HL-60 (cell line): ENCODE results near the gene PIP5KL1.

Experiments used
- GABPA ChIP-seq: IDR thresholded peaks from 2 replicates; pipeline ENCODE4 v1.6.1; 2012; ENCODE audit warnings: low read depth
- POLR2AphosphoS5 ChIP-seq: IDR thresholded peaks from 2 replicates; pipeline ENCODE4 v1.6.1; 2012; ENCODE audit warnings: low read depth
- TF ChIP-seq, protein P1 (sequence below): IDR thresholded peaks from one replicate; pipeline ENCODE4 v1.5.1; 2011; ENCODE audit warnings: low read length, control low read depth, inconsistent platforms; ENCODE audit not compliant: insufficient read depth
- TF ChIP-seq, protein P2 (sequence below): IDR thresholded peaks from 2 replicates; pipeline ENCODE4 v1.6.1; 2012; ENCODE audit warnings: low read depth; ENCODE audit not compliant: insufficient replicate concordance

DNA sequence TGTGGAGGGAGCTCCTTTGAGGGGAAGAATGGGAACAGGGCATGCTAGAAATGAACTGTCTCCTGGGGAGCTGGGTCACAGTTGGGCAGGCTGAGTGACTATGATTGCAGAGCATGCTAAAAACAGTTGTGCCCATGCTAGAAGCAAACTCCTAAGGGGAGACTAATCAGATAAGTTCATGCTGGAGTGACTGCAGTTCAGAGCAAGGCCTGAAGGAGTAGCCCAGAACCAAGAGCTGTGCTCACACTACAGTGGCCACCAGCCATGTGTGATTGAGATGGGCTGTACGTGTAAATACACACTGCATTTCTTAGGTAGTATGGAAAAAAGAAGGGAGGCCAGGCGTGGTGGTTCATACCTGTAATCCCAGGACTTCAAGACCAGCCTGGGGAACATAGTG lies 42.8 kb downstream of the PIP5KL1 start:
- TF ChIP-seq POLR2AphosphoS5 = no peak
- TF ChIP-seq, protein P1, sequence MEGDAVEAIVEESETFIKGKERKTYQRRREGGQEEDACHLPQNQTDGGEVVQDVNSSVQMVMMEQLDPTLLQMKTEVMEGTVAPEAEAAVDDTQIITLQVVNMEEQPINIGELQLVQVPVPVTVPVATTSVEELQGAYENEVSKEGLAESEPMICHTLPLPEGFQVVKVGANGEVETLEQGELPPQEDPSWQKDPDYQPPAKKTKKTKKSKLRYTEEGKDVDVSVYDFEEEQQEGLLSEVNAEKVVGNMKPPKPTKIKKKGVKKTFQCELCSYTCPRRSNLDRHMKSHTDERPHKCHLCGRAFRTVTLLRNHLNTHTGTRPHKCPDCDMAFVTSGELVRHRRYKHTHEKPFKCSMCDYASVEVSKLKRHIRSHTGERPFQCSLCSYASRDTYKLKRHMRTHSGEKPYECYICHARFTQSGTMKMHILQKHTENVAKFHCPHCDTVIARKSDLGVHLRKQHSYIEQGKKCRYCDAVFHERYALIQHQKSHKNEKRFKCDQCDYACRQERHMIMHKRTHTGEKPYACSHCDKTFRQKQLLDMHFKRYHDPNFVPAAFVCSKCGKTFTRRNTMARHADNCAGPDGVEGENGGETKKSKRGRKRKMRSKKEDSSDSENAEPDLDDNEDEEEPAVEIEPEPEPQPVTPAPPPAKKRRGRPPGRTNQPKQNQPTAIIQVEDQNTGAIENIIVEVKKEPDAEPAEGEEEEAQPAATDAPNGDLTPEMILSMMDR = peak; percentile 12
- no peak for TF ChIP-seq GABPA
- TF ChIP-seq, protein P2, sequence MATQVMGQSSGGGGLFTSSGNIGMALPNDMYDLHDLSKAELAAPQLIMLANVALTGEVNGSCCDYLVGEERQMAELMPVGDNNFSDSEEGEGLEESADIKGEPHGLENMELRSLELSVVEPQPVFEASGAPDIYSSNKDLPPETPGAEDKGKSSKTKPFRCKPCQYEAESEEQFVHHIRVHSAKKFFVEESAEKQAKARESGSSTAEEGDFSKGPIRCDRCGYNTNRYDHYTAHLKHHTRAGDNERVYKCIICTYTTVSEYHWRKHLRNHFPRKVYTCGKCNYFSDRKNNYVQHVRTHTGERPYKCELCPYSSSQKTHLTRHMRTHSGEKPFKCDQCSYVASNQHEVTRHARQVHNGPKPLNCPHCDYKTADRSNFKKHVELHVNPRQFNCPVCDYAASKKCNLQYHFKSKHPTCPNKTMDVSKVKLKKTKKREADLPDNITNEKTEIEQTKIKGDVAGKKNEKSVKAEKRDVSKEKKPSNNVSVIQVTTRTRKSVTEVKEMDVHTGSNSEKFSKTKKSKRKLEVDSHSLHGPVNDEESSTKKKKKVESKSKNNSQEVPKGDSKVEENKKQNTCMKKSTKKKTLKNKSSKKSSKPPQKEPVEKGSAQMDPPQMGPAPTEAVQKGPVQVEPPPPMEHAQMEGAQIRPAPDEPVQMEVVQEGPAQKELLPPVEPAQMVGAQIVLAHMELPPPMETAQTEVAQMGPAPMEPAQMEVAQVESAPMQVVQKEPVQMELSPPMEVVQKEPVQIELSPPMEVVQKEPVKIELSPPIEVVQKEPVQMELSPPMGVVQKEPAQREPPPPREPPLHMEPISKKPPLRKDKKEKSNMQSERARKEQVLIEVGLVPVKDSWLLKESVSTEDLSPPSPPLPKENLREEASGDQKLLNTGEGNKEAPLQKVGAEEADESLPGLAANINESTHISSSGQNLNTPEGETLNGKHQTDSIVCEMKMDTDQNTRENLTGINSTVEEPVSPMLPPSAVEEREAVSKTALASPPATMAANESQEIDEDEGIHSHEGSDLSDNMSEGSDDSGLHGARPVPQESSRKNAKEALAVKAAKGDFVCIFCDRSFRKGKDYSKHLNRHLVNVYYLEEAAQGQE = no peak
